ENCODE results near the gene CEP72.

DNA sequence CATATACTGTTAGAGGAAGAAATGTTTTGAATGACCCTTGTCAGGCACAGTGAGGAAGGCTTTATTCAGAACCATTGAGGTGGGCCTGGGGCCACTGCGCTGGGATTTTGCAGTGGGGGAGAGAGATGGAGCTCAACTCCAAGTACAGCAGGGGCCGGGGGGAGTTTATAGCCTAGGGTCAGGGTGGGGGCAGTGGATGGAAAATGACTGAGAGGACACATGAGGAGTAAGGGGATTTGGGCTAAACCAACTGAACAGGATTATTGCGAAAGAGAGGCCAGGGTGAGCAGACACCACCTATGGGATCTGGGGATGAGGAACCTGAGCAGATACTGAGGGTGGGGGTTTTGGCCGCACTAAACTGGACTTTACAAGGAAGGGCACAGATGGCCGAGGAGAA lies 6.3 kb downstream of the CEP72 start:
- TF ChIP-seq, protein P1, sequence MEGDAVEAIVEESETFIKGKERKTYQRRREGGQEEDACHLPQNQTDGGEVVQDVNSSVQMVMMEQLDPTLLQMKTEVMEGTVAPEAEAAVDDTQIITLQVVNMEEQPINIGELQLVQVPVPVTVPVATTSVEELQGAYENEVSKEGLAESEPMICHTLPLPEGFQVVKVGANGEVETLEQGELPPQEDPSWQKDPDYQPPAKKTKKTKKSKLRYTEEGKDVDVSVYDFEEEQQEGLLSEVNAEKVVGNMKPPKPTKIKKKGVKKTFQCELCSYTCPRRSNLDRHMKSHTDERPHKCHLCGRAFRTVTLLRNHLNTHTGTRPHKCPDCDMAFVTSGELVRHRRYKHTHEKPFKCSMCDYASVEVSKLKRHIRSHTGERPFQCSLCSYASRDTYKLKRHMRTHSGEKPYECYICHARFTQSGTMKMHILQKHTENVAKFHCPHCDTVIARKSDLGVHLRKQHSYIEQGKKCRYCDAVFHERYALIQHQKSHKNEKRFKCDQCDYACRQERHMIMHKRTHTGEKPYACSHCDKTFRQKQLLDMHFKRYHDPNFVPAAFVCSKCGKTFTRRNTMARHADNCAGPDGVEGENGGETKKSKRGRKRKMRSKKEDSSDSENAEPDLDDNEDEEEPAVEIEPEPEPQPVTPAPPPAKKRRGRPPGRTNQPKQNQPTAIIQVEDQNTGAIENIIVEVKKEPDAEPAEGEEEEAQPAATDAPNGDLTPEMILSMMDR (IDR thresholded peaks at IDR 0.05), result no peak
- no peak for TF ChIP-seq EZH2 (IDR thresholded peaks at IDR 0.05; ENCODE audit: borderline replicate concordance, insufficient read depth, low read depth, low read length, poor library complexity, severe bottlenecking)

Measured in B cell (primary cell).